ENCODE measurements around the gene SETD2.

DNA sequence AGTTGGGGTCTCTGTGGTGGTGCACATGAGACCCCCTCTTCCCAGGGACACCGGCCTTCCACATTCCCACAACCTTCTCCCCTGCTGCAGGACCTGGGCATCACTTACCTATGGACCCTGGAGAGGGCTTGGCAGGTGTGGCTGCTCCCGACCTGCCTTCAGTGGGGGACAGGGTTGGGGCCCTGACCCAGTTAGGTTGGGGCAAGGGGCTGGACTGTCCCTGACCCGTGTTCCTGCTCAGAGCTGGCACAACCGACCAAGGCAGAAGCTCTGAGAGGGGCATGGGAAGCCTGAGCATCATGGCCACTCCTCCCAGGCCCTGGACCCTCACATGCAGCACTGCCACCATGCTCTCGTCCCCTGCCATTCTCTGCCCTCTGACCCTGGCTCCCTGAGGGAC, 178.3 kb downstream of the SETD2 start:
- TF ChIP-seq, protein P1, sequence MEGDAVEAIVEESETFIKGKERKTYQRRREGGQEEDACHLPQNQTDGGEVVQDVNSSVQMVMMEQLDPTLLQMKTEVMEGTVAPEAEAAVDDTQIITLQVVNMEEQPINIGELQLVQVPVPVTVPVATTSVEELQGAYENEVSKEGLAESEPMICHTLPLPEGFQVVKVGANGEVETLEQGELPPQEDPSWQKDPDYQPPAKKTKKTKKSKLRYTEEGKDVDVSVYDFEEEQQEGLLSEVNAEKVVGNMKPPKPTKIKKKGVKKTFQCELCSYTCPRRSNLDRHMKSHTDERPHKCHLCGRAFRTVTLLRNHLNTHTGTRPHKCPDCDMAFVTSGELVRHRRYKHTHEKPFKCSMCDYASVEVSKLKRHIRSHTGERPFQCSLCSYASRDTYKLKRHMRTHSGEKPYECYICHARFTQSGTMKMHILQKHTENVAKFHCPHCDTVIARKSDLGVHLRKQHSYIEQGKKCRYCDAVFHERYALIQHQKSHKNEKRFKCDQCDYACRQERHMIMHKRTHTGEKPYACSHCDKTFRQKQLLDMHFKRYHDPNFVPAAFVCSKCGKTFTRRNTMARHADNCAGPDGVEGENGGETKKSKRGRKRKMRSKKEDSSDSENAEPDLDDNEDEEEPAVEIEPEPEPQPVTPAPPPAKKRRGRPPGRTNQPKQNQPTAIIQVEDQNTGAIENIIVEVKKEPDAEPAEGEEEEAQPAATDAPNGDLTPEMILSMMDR (conservative IDR thresholded peaks at IDR 0.05 in 1 of 2, IDR thresholded peaks at IDR 0.05 in 1 of 2; ENCODE audit: low read depth in 1 of 2, low read length in 2 of 2): no peak
- no peak for TF ChIP-seq EZH2 (IDR thresholded peaks at IDR 0.05; ENCODE audit: low read length, missing control alignments)

All from fibroblast of lung (primary cell).